Non-pigmented ciliary epithelial cell (primary cell): ENCODE results near the gene ADRM1.

Source experiments
- DNase-seq: peaks from one replicate; pipeline ENCODE4 v3.0.0-alpha.2; 2010; ENCODE audit warnings: low read depth

Gene ADRM1

DNA sequence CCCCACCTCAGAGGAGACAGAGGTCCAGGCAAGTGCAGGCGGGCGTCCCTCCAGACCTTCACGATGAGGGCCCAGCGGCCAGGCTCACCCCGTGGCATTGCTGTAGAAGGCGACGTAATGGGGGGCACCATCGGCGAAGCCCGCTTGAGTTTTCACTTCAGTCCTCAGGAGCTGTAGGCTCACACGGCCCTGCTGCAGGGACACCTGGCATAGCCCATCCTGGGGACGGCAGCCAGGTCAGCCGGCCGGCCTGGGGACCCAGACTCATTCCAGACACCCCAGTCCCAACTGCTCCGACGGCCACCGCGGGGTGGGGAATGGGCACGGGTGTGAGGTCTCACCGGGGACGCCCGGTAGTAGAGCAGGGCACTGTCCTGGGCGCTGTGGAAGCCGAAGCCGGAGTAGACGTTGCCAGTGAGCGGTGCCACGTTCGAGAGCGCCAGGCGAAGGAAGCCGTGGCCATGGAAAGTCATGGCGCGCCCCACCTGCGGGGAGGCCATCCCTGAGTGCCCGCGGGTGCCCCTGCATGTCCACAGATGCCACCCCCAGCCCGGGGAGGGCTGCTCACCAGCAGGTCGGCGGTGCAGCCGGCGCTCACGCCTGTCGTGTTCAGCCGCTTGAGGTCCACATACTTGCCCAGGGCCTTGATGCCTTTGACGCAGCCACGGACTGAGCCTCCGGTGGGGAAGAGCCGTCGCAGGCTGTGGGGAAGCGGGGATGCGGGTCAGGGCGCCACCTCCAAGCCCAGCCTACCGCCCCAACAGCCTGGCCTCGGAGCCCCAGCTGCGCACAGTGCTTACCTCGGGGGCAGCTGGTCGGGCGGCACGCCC, 9.2 kb downstream of the ADRM1 start:
- DNase-seq: no peak

DNA sequence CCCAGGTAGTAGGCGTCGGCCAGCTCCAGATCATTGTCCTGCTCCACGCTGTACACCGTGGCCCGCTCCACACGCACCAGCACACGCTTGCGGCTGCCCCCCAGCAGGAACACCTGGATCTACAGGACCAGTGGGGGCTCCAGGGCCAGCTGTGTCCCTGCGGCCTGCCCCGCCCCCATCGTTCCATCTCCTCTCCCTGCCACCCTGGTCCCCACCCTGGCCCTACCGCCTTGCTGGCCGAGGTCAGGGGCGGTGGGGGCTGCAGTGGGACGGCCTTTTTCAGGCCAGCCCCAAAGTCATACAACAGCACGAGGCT, 9.8 kb downstream of the ADRM1 start:
- no peak for DNase-seq

GRCh38 chr20:62313021-62313420, 10.2 kb downstream of the ADRM1 start:
- no peak for DNase-seq

GRCh38 chr20:62313460-62314338, 10.9 kb downstream of the ADRM1 start:
- no peak for DNase-seq

- DNase-seq: no peak
These were observed 11.5 kb downstream of the ADRM1 start for GRCh38 chr20:62314339-62314638.

DNA sequence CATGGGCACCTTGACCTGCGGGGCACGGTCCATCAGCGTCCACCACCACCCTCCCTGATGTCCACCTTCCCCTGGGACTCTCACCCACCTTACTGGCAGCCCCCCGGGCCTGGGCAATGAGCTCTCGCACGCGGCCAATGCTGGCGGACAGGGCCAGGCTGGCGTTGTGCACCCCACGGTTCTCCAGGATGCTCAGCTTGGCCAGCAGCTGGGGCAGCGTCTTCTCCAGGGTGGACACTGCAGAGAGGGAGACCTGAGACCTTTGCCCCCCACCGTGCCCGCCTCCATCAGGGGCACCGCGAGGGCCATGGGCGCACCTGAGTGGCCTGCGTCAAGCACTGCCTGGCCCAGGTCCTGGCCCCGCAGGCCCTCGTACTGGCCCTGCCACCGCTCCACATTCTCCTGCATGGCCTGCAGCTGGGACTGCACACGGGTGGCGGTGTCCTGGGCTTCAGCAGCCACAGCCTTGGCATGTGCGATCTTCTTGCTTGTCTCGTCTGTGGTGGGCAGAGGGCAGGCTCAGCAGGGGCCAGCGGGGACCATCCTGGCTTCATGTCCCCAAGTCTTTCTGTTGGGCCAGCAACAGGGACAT, 12.0 kb downstream of the ADRM1 start:
- no peak for DNase-seq

GRCh38 chr20:62315773-62316172, 13.0 kb downstream of the ADRM1 start:
- no peak for DNase-seq

DNA sequence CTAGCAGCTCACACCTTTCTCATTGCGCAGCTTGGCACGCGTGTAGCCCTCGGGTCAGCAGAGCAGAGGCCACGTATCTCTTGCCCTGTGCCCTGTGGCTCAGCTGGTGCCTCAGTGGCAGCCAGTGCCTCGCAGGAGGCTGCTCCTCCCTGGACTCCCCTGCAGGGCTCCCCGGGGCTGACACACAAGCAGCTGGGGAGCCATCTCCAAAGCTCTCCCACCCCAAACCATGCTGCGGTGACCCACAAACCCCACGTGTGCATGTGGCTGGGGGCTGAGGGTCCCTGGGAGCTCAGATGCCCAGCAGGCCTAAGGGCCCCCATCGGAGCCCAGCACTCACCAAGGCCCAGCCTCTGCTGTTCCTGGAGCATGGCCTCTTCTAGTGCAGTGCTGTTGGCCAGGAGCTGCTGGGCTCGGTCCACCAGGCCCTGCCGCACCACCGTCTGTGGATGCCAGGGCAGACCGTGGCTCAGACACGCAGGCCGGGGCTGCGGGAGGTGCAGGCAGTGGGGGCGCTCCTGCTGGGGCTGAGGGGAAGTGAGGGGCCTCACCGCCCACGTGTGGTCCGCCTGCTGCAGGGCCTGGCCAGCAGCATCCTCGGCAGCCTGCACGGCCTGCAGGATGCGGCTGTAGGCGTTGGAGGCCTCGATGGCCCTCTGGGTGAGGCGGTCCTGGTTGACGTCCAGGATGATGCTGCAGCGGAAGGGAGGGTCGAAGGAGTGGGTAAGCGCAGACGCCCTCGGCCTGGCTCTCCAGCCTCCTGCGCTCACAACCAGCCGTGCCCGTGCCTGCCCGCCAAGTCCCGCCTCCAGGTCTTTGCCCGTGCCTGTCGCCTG, 13.8 kb downstream of the ADRM1 start:
- DNase-seq: no peak

- DNase-seq: no peak
These were observed 14.4 kb downstream of the ADRM1 start for GRCh38 chr20:62317167-62317655.

- DNase-seq: no peak
These were observed 15.9 kb downstream of the ADRM1 start for GRCh38 chr20:62318400-62319345.

DNA sequence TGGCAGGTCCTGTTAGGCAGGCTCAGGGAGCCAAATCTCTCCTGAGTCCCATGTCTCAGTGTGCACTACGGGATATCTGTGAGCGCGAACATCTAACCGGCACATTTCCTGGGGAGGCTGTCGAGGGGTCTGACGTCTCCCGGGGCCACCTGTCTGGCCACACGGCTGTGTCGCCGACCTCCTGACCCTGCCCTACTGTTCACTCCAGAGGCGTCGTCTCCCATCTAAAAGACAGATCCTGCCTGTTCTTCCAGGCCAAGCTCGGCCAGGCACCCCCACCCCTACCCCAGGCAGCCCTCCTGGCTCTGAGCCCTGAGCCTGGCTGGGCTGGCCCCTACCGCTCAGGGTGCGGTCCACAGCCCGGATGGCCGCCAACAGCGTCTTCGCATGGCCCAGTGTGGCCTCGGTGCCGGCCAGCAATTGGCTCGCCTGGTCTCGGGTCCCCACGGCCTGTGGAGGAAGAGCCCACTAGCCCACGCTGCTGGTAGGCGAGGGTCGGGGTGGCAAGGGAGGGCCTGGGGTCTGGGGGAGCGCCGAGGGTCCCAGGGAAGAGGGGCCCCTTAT, 16.6 kb downstream of the ADRM1 start:
- no peak for DNase-seq

DNA sequence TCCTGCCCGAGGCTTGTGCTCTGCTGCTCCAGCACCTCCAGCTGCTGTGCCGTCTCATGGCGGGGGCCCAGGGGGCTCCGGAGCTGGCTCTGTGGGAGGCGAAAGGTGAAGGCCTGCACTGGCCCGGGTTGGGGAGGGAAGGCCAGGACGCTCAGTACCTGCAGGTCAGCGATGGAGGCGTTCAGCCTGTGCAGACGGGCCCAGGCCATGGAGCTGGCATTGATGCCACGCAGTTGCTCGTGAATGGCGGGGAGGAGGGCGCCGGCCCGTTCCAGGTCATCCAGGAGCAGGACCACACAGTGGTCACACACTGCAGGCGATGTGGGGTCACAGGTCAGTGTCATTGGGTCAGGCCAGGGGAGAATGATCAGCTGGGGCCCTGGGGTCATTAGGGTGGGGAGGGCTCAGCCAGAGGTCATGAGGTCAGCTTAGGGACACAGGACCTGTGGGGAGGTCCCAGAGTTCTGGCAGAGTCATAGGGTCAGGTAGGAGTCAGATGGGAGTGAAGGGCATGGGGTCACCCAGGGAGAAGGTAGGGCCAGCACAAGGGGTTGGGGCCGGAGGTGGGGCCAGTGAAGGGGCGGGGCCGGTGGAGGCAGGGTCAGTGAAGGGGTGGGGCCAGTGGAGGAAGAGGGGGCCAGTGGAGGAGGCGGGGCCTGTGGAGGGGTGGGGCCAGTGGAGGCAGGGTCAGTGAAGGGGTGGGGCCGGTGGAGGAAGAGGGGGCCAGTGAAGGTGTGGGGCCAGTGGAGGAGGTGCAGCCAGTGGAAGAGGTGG, 18.0 kb downstream of the ADRM1 start:
- no peak for DNase-seq

- no peak for DNase-seq
These were observed 18.7 kb downstream of the ADRM1 start for GRCh38 chr20:62321521-62321948.

DNA sequence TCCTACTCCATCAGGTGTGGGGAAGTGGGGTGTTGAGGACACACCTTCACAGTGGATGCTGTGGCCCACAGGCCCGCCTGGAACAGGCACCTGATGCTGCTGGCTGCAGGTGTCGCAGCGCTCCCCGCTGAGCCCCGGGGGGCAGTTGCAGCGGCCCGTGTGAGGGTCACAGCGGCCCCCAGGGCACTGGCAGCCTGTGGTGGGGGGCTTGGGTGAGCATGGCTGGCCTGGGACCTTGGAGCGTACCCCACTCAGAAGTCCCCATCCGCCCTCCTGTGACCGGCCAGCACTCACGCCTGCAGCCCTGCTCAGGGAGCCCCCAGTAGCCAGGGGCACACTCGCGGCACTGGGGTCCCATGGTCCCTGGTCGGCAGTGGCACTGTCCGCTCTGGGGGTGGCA, 19.2 kb downstream of the ADRM1 start:
- no peak for DNase-seq

- DNase-seq: no peak
These were observed 19.8 kb downstream of the ADRM1 start for GRCh38 chr20:62322492-62323041.

DNA sequence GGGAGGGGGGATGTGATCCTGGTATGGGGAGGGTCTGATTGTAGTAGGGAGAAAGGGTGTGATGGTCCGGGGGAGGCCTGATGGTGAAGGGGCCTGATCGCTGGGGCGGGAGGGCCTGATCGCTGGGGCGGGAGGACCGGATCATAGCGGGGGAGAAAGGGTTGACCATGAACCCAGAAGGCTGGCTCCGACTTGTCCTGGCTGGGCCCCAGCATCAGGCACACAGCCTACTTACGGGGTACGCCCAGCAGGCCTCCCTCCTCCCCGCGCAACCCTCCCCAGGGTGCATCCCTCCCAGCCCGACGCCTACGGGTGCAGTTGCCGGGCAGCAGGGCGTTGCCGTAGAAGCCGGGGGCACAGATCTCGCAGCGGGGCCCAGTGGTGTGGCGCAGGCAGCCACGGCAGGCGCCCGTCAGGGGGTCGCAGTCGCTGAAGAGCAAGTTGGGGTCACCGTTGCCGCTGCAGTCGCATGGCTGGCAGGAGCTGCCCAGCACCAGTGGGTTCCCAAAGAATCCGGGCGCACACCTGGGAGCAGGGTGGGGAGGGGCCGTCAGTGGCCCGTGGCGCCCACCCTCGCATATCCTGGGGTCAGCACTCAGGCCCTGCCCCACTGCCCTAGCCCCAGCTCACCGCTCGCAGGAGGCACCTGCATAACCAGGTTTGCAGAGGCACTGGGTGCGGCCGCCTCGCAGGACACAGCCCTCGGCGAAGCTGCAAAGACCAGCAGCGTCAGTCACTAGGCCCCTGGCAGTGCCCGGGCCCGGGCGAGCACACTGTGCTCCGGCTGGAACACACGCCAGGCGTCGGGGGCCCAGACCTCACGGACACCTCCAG, 20.6 kb downstream of the ADRM1 start:
- no peak for DNase-seq

GRCh38 chr20:62323980-62324906, 21.4 kb downstream of the ADRM1 start:
- no peak for DNase-seq
